B cell (primary cell): ENCODE measurements around the gene USP21. TPM values are rescaled to one million over a fixed set of nuclear protein-coding genes. Genes with fewer than 3 reads are reported as not detected.

ENCODE experiments used
- ATAC-seq: fragments of 200-7000 bp; cut with Tn5 transposase; one replicate; pipeline ENCODE4 v1.10.0; 2021; ENCODE audit warnings: low read depth, mild to moderate bottlenecking, moderate number of reproducible peaks, moderate library complexity
- CTCF ChIA-PET: fragments of 350-600 bp; sonication (Branson Sonifier 250); formaldehyde crosslinking; loops from one replicate; lab custom pipeline; 2021; ENCODE audit warnings: antibody characterized with exemption, inconsistent platforms; lab: Charles Lee
- POLR2A ChIA-PET: fragments of 350-600 bp; sonication (Branson Sonifier 250); formaldehyde crosslinking; loops from one replicate; lab custom pipeline; 2021; ENCODE audit warnings: antibody characterized with exemption; lab: Charles Lee
- DNase-seq: peaks from one replicate; pipeline ENCODE4 v3.0.0; 2013
- H2AFZ ChIP-seq: 2 replicates; pipeline ENCODE4 v1.6.1; 2012; ENCODE audit warnings: mild to moderate bottlenecking, low read depth, low read length; ENCODE audit not compliant: insufficient read depth, poor library complexity, severe bottlenecking
- H3K27ac ChIP-seq, 2 donors: 1 replicate in 1 of 2; 2 replicates in 1 of 2; pipeline ENCODE4 v1.5.1; 2012 to 2013; ENCODE audit warnings: low read length in 2 of 2, mild to moderate bottlenecking in 2 of 2, moderate library complexity in 1 of 2
- H3K27me3 ChIP-seq, 4 experiments: fragments of 200-600 bp in 1 of 4; sonication (generic) in 1 of 4; replicated peaks in 1 of 4; 1 replicate in 2 of 4; 2 replicates in 2 of 4; pipeline versions ENCODE4 v1.6.1 to v1.7.0; 2013 to 2016; ENCODE audit warnings: low read length in 3 of 4, mild to moderate bottlenecking in 2 of 4, mixed read lengths in 1 of 4, moderate library complexity in 1 of 4; ENCODE audit not compliant: insufficient read depth in 4 of 4, control insufficient read depth in 3 of 4; ENCODE audit errors: control extremely low read depth in 1 of 4
- H3K36me3 ChIP-seq, 2 experiments: replicated peaks in 1 of 2; 1 replicate in 1 of 2; 2 replicates in 1 of 2; pipeline versions ENCODE4 v1.6.1 to v1.7.1; 2013; ENCODE audit warnings: low read length in 1 of 2; ENCODE audit not compliant: insufficient read depth in 2 of 2, control insufficient read depth in 1 of 2; ENCODE audit errors: control extremely low read depth in 1 of 2, extremely low read depth in 1 of 2
- H3K4me1 ChIP-seq, 2 donors: fragments of 200-600 bp in 1 of 2; sonication (generic) in 1 of 2; 1 replicate in 1 of 2; 2 replicates in 1 of 2; pipeline versions ENCODE4 v1.5.1 to v1.6.1; 2013 to 2017; ENCODE audit warnings: low read length in 2 of 2; ENCODE audit not compliant: control insufficient read depth in 2 of 2, insufficient read depth in 2 of 2
- H3K4me2 ChIP-seq: replicated peaks from 2 replicates; pipeline ENCODE3; 2012; ENCODE audit warnings: mild to moderate bottlenecking, low read depth, low read length; ENCODE audit not compliant: poor library complexity, severe bottlenecking
- H3K4me3 ChIP-seq, 5 experiments: fragments of 200-600 bp in 1 of 5; sonication (generic) in 1 of 5; 1 replicate in 3 of 5; 2 replicates in 2 of 5; pipeline versions ENCODE4 v1.5.1 to v1.7.0; 2011 to 2016; ENCODE audit warnings: low read length in 4 of 5, mild to moderate bottlenecking in 4 of 5, low read depth in 2 of 5, control low read depth in 1 of 5, moderate library complexity in 1 of 5; ENCODE audit not compliant: insufficient read depth in 1 of 5; ENCODE audit errors: control extremely low read depth in 1 of 5, extremely low read depth in 1 of 5
- H3K79me2 ChIP-seq: fragments of 200-600 bp; sonication (generic); one replicate; pipeline ENCODE4 v1.6.0; 2016; ENCODE audit warnings: low read length; ENCODE audit not compliant: control insufficient read depth, insufficient read depth
- H3K9ac ChIP-seq: fragments of 200-600 bp; sonication (generic); 2 replicates; pipeline ENCODE4 v1.6.1; 2017; ENCODE audit warnings: mild to moderate bottlenecking, low read length, moderate library complexity
- H3K9me3 ChIP-seq, 3 donors: one replicate each; pipeline versions ENCODE4 v1.6.1 to v1.7.1; 2013; ENCODE audit warnings: low read length in 2 of 3; ENCODE audit not compliant: control insufficient read depth in 2 of 3, insufficient read depth in 1 of 3; ENCODE audit errors: control extremely low read depth in 1 of 3
- H4K20me1 ChIP-seq: 2 replicates; pipeline ENCODE4 v1.6.0; 2012; ENCODE audit warnings: mild to moderate bottlenecking, low read length; ENCODE audit not compliant: insufficient read depth, control insufficient read depth, poor library complexity, severe bottlenecking
- H3K27ac Mint-ChIP-seq: one replicate; pipeline ENCODE4 v1.8.0; 2021; ENCODE audit warnings: mixed read lengths
- H3K27me3 Mint-ChIP-seq: one replicate; pipeline ENCODE4 v1.8.0; 2021; ENCODE audit warnings: mixed read lengths
- H3K4me1 Mint-ChIP-seq: one replicate; pipeline ENCODE4 v1.8.0; 2021; ENCODE audit warnings: mixed read lengths
- H3K4me3 Mint-ChIP-seq: one replicate; pipeline ENCODE4 v1.8.0; 2021; ENCODE audit warnings: mixed read lengths
- H3K9me3 Mint-ChIP-seq: one replicate; pipeline ENCODE4 v1.8.0; 2022; ENCODE audit warnings: mixed read lengths; ENCODE audit not compliant: insufficient read depth
- CTCF ChIP-seq: fragments of 200-600 bp; IDR thresholded peaks from one replicate; pipeline ENCODE4 v1.8.0; 2022; ENCODE audit warnings: antibody characterized with exemption, mild to moderate bottlenecking
- EZH2 ChIP-seq: IDR thresholded peaks from 2 replicates; pipeline ENCODE4 v1.6.1; 2012; ENCODE audit warnings: borderline replicate concordance, low read depth, mild to moderate bottlenecking, moderate library complexity, low read length; ENCODE audit not compliant: insufficient read depth, poor library complexity, severe bottlenecking
- WGBS: methylation state at CpG from one replicate; pipeline ENCODE4 v1.1.5; 2013; ENCODE audit warnings: missing lambda C conversion rate; ENCODE audit not compliant: insufficient coverage; 5-methylcytosine and 5-hydroxymethylcytosine counted together
- intact Hi-C: fragments of 100-400 bp; cut with micrococcal nuclease; formaldehyde crosslinking; loops from one replicate; pipeline ENCODE4 v1.10.0; 2022
- polyA plus RNA-seq: library from polyadenylated mRNA; depleted of rRNA; stranded (reverse); fragments of >200 nt; gene quantifications from 2 replicates; pipeline ENCODE4 v1.2.3, GENCODE V29; 2012
- total RNA-seq, 2 donors: library from RNA; stranded (reverse); fragments of 120-200 nt in 1 of 2; gene quantifications; 1 replicate in 1 of 2; 2 replicates in 1 of 2; pipeline versions ENCODE4 v1.2.3 to v1.2.4, GENCODE V29; 2013 to 2022

USP21 gene
- total and polyA plus RNA-seq, 2 donors (not counting 1 experiment from before 2014, with no cell fraction given): 53.3 to 81.6 TPM

- peak overlapping the region; percentile 97 for H3K27ac Mint-ChIP-seq
- DNase-seq: no peak
- ChIA-PET CTCF (interaction anchor here (0.9 to 1.1 kb wide), 4 partner anchors 13 to 185 kb away, joined by 3 to 4 read pairs (median 4); partner anchors contain the start of gene PPOX), POLR2A (no interaction called here)
- H3K9me3 Mint-ChIP-seq: no peaks in the 10 kb centered on the region
- peaks cover 48% of the 10 kb centered on the region for H3K4me1 Mint-ChIP-seq
- Histone ChIP-seq H3K4me2 (no peak overlapping the region), H3K9me3 (no peaks in the 10 kb centered on the region), H3K4me3 (no peak overlapping the region), H4K20me1 (no peaks in the 10 kb centered on the region), H2AFZ (no peak overlapping the region), H3K9ac (no peak overlapping the region), H3K27me3 (no peaks in the 10 kb centered on the region), H3K79me2 (peaks cover 31% of the 10 kb centered on the region), H3K36me3 (peaks cover 0 to 4% of the 10 kb centered on the region in 2 experiments), H3K4me1 (peaks cover 31 to 47% of the 10 kb centered on the region in 2 donors), H3K27ac (no peak overlapping the region)
- intact Hi-C loops: loop anchor here (5.0 kb wide), 2 partner anchors 108 to 168 kb away; partner anchors contain the start of genes CFAP126 and MPZ
- WGBS: 88% methylated on average over 5 of the region's 5 CpGs
- no peak for TF ChIP-seq EZH2
- H3K4me3 Mint-ChIP-seq: no peak overlapping the region
- no peaks in the 10 kb centered on the region for H3K27me3 Mint-ChIP-seq
- ATAC-seq: no peak
Measured at GRCh38 chr1:161199506-161200139, 40.3 kb downstream of the USP21 start.

GRCh38 chr1:161200421-161200991 is 41.2 kb downstream of the USP21 start:
- ChIA-PET POLR2A (interaction anchor here (2.5 kb wide), 1 partner anchor 25 kb away, joined by 21 read pairs; the partner anchor contains the start of gene TOMM40L), CTCF (interaction anchor here (0.8 to 3.9 kb wide), 2 partner anchors 9 to 34 kb away, joined by 3 to 23 read pairs; partner anchors contain the start of gene PPOX)
- ATAC-seq: no peak
- peaks cover 0 to 4% of the 10 kb centered on the region in 2 experiments for H3K36me3 ChIP-seq
- 50% methylated on average over 3 of the region's 5 CpGs for WGBS
- peak overlapping the region; percentile 96 for H3K4me3 Mint-ChIP-seq
- no peaks in the 10 kb centered on the region for H4K20me1 ChIP-seq
- H3K27me3 Mint-ChIP-seq: no peaks in the 10 kb centered on the region
- no peak for TF ChIP-seq EZH2
- no peak for TF ChIP-seq CTCF
- peaks cover 42% of the 10 kb centered on the region for H3K4me1 Mint-ChIP-seq
- peaks cover 34% of the 10 kb centered on the region for H3K79me2 ChIP-seq
- H3K27me3 ChIP-seq: no peaks in the 10 kb centered on the region
- intact Hi-C loops: loop anchor here (5.0 kb wide), 2 partner anchors 107 to 167 kb away; partner anchors contain the start of genes CFAP126 and MPZ
- H3K9me3 ChIP-seq: no peaks in the 10 kb centered on the region
- H3K9ac ChIP-seq: no peak overlapping the region
- H3K9me3 Mint-ChIP-seq: no peaks in the 10 kb centered on the region
- H3K27ac Mint-ChIP-seq: peak overlapping the region; percentile 97
- no peak overlapping the region for H3K4me2 ChIP-seq
- DNase-seq: no peak
- H3K27ac ChIP-seq: no peak overlapping the region
- H3K4me3 ChIP-seq: no peak overlapping the region
- peaks cover 23 to 38% of the 10 kb centered on the region in 2 donors for H3K4me1 ChIP-seq
- H2AFZ ChIP-seq: no peak overlapping the region
